Lower leg skin (tissue), 4 donors: Measurements from ENCODE around the gene GCKR. TPM values are rescaled to one million over a fixed set of nuclear protein-coding genes. Genes with fewer than 3 reads are reported as not detected.
"Not testable (repeated sequence)": the region's sequence is repeated elsewhere in the genome, so short reads cannot be mapped to it uniquely, and the experiment has no call there.

Experiments used
- DNase-seq, 2 donors: peaks; one replicate each; pipeline ENCODE4 v3.0.0-alpha.2; 2019; ENCODE audit warnings: low spot score in 2 of 2
- H3K4me3 ChIP-seq: fragments of 200-600 bp; sonication (generic); 2 replicates; pipeline ENCODE4 v1.5.1; 2017; ENCODE audit warnings: mild to moderate bottlenecking, low read depth; ENCODE audit not compliant: poor library complexity, severe bottlenecking
- CTCF ChIP-seq, 3 donors: fragments of 450-650 bp; IDR thresholded peaks; one replicate each; pipeline ENCODE4 v1.5.1; 2016; ENCODE audit warnings: antibody characterized with exemption in 3 of 3, mild to moderate bottlenecking in 3 of 3, moderate library complexity in 2 of 3
- POLR2A ChIP-seq, 2 donors: fragments of 450-650 bp; IDR thresholded peaks; one replicate each; pipeline ENCODE4 v1.6.1; 2016 to 2017; ENCODE audit warnings: antibody characterized with exemption in 2 of 2, mild to moderate bottlenecking in 1 of 2, moderate library complexity in 1 of 2
- WGBS, 2 donors: methylation state at CpG; one replicate each; pipeline ENCODE4 v1.1.5; 2018; 5-methylcytosine and 5-hydroxymethylcytosine counted together
- intact Hi-C: fragments of 100-400 bp; cut with DNase I; formaldehyde crosslinking; loops from one replicate; pipeline ENCODE4 v1.15.0; 2023; ENCODE audit warnings: low total_unique reads
- total RNA-seq, 4 donors: library from RNA; depleted of rRNA; stranded (reverse); fragments of >200 nt; gene quantifications; one replicate each; pipeline ENCODE4 v1.1.0, GENCODE V29; 2016

GCKR gene
- total RNA-seq, 4 donors from 2014 or later, result not detected

- intact Hi-C loops, result no loop called here
- no peak overlapping the region for H3K4me3 ChIP-seq
- DNase-seq, result no peak
- 73 to 82% methylated on average over 2 of the region's 2 CpGs for WGBS, 2 donors
- TF ChIP-seq CTCF (IDR thresholded peaks at IDR 0.05), result no peak
- no peak for TF ChIP-seq POLR2A (IDR thresholded peaks at IDR 0.05)
These were observed 35.3 kb downstream of the GCKR start for GRCh38 chr2:27531983-27532382.

- intact Hi-C loops, result no loop called here
- WGBS, 2 donors, result 72 to 82% methylated on average over 4 of the region's 4 CpGs
- DNase-seq, result no peak
- TF ChIP-seq CTCF (IDR thresholded peaks at IDR 0.05) (no peak), POLR2A (IDR thresholded peaks at IDR 0.05) (no peak)
- no peak overlapping the region for H3K4me3 ChIP-seq
These were observed 40.6 kb downstream of the GCKR start for GRCh38 chr2:27537287-27537686.

- DNase-seq, H3K4me3 ChIP-seq, intact Hi-C loops: not testable (repeated sequence)
- WGBS, 2 donors, result 0 to 59% methylated on average over 1 to 6 of the region's 6 CpGs
These were observed 42.3 kb downstream of the GCKR start for GRCh38 chr2:27538839-27539450.

GRCh38 chr2:27539649-27540048 lies 43.0 kb downstream of the GCKR start:
- WGBS, 2 donors, result 100% methylated on average over 2 of the region's 35 CpGs; no CpG with 5 or more reads in 1 of the 2 donors
- DNase-seq, intact Hi-C loops, H3K4me3 ChIP-seq: not testable (repeated sequence)

- no peak overlapping the region for H3K4me3 ChIP-seq
- TF ChIP-seq POLR2A (IDR thresholded peaks at IDR 0.05), result no peak
- no peak for TF ChIP-seq CTCF (IDR thresholded peaks at IDR 0.05)
- no peak for DNase-seq
- WGBS, 2 donors, result 80 to 82% methylated on average over 6 of the region's 6 CpGs
- intact Hi-C loops, result no loop called here
These were observed 47.6 kb downstream of the GCKR start for GRCh38 chr2:27544143-27544821.

GRCh38 chr2:27545348-27546141 lies 48.9 kb downstream of the GCKR start:
- TF ChIP-seq CTCF (IDR thresholded peaks at IDR 0.05) (no peak), POLR2A (IDR thresholded peaks at IDR 0.05) (no peak)
- no peak for DNase-seq
- WGBS, 2 donors, result 79 to 90% methylated on average over 5 of the region's 5 CpGs
- H3K4me3 ChIP-seq, result no peak overlapping the region
- intact Hi-C loops, result no loop called here
